Hematopoietic multipotent progenitor cell treated with erythropoietin and hydrocortisone succinate and interleukin-3 and kit ligand, for 4 days (in vitro differentiated cells): ENCODE results near the gene ZNHIT2.
"Not testable (repeated sequence)": the region's sequence is repeated elsewhere in the genome, so short reads cannot be mapped to it uniquely, and the experiment has no call there.

Experiments
- DNase-seq: peaks from one replicate; pipeline ENCODE4 v3.0.0-alpha.2; 2015

ZNHIT2 gene

GRCh38 chr11:65133724-65134123 lies 16.2 kb upstream of the ZNHIT2 start:
- no peak for DNase-seq

- peak; percentile 76 for DNase-seq
Measured at GRCh38 chr11:65132988-65133700, 15.6 kb upstream of the ZNHIT2 start.

GRCh38 chr11:65132238-65132987 lies 14.9 kb upstream of the ZNHIT2 start:
- no peak for DNase-seq

GRCh38 chr11:65131895-65132237 lies 14.4 kb upstream of the ZNHIT2 start:
- no peak for DNase-seq

GRCh38 chr11:65131417-65131776 lies 13.9 kb upstream of the ZNHIT2 start:
- DNase-seq = no peak

- no peak for DNase-seq
Measured at GRCh38 chr11:65130631-65131416, 13.3 kb upstream of the ZNHIT2 start.

GRCh38 chr11:65129649-65130441 lies 12.3 kb upstream of the ZNHIT2 start:
- no peak for DNase-seq

- DNase-seq = no peak
Measured at GRCh38 chr11:65128182-65129145, 11.0 kb upstream of the ZNHIT2 start.

- no peak for DNase-seq
Measured at GRCh38 chr11:65127473-65128181, 10.1 kb upstream of the ZNHIT2 start.

- DNase-seq = no peak
Measured at GRCh38 chr11:65126624-65127274, 9.2 kb upstream of the ZNHIT2 start.

- DNase-seq = no peak
Measured at GRCh38 chr11:65125197-65126056, 7.9 kb upstream of the ZNHIT2 start.

- DNase-seq = no peak
Measured at GRCh38 chr11:65124480-65125196, 7.1 kb upstream of the ZNHIT2 start.

GRCh38 chr11:65121865-65122696 lies 4.6 kb upstream of the ZNHIT2 start, which contains the start of the genes FAU and MRPL49:
Gene FAU, minus strand, starts transcription at chr11:65122134. Its CDS starts 321 bp downstream, at chr11:65121813.
Gene MRPL49, plus strand, starts transcription at chr11:65122321. Its CDS starts 26 bp downstream, at chr11:65122347.
- DNase-seq = peak; percentile 100

GRCh38 chr11:65121447-65121864 lies 4.0 kb upstream of the ZNHIT2 start:
- peak; percentile 65 for DNase-seq

- DNase-seq = no peak
Measured at GRCh38 chr11:65120831-65121230, 3.3 kb upstream of the ZNHIT2 start.

GRCh38 chr11:65119670-65119995 lies 2.1 kb upstream of the ZNHIT2 start:
- DNase-seq = no peak

- not testable (repeated sequence) for DNase-seq
Measured at GRCh38 chr11:65118891-65119669, 1.6 kb upstream of the ZNHIT2 start.
